ENCODE data around the gene GSK3B.

- TF ChIP-seq EP300 (IDR thresholded peaks at IDR 0.05) = no peak
- no peak for TF ChIP-seq CTCF (IDR thresholded peaks at IDR 0.05)
- TF ChIP-seq POLR2AphosphoS5 (IDR thresholded peaks at IDR 0.05) = no peak
- no peak for TF ChIP-seq POLR2A (IDR thresholded peaks at IDR 0.05)
These were observed 213.3 kb downstream of the GSK3B start for GRCh38 chr3:119880966-119881365.

Measured in upper lobe of left lung (tissue), 4 donors.